ENCODE measurements around the gene BEGAIN. TPM values are rescaled to one million over a fixed set of nuclear protein-coding genes. Genes with fewer than 3 reads are reported as not detected.

Gene BEGAIN
- total and polyA plus RNA-seq, 10 donors: 1.8 to 10.0 (median 5.6) TPM

GRCh38 chr14:100591453-100592371 lies 4.5 kb upstream of the BEGAIN start:
- no peak for TF ChIP-seq CTCF (IDR thresholded peaks at IDR 0.05 in 8 of 11, conservative IDR thresholded peaks at IDR 0.05 in 3 of 11)
- no peak for TF ChIP-seq POLR2AphosphoS5 (IDR thresholded peaks at IDR 0.05)
- no peak for TF ChIP-seq POLR2A (IDR thresholded peaks at IDR 0.05)
- Histone ChIP-seq H3K9me3 (no peaks in the 10 kb centered on the region), H3K27me3 (replicated peaks in 1 of 7) (peaks cover 0 to 67% (median 13%) of the 10 kb centered on the region in 7 donors), H3K4me1 (peaks cover under 1 to 11% (median 5%) of the 10 kb centered on the region in 6 donors), H3K4me3 (no peak overlapping the region), H3K27ac (no peak overlapping the region), H3K36me3 (no peaks in the 10 kb centered on the region)
- intact Hi-C loops (cut with DNase I; ENCODE audit: low total_unique reads): no loop called here
- 85 to 95% (median 87%) methylated on average over 12 to 16 of the region's 16 CpGs for WGBS, 5 donors
- peak; percentile 61 for DNase-seq

GRCh38 chr14:100590726-100591452 lies 3.7 kb upstream of the BEGAIN start:
- Histone ChIP-seq H3K4me3 (no peak overlapping the region), H3K27ac (no peak overlapping the region), H3K4me1 (peaks cover 6 to 19% (median 13%) of the 10 kb centered on the region in 6 donors), H3K27me3 (replicated peaks in 1 of 7) (peaks cover 0 to 75% (median 21%) of the 10 kb centered on the region in 7 donors), H3K9me3 (no peaks in the 10 kb centered on the region), H3K36me3 (no peaks in the 10 kb centered on the region)
- 89 to 96% (median 92%) methylated on average over 12 to 14 of the region's 14 CpGs for WGBS, 5 donors
- TF ChIP-seq POLR2A (IDR thresholded peaks at IDR 0.05) (no peak), CTCF (IDR thresholded peaks at IDR 0.05 in 8 of 11, conservative IDR thresholded peaks at IDR 0.05 in 3 of 11) (no peak), POLR2AphosphoS5 (IDR thresholded peaks at IDR 0.05) (no peak)
- intact Hi-C loops (cut with DNase I; ENCODE audit: low total_unique reads): no loop called here
- DNase-seq: peak; percentile 47

- Histone ChIP-seq H3K4me1 (peaks cover 6 to 21% (median 14%) of the 10 kb centered on the region in 6 donors), H3K27ac (no peak overlapping the region), H3K27me3 (replicated peaks in 1 of 7) (peaks cover 0 to 78% (median 26%) of the 10 kb centered on the region in 7 donors), H3K4me3 (no peak overlapping the region), H3K36me3 (no peaks in the 10 kb centered on the region), H3K9me3 (no peaks in the 10 kb centered on the region)
- TF ChIP-seq CTCF (IDR thresholded peaks at IDR 0.05 in 8 of 11, conservative IDR thresholded peaks at IDR 0.05 in 3 of 11): no peak
- TF ChIP-seq POLR2A (IDR thresholded peaks at IDR 0.05): no peak
- no peak for TF ChIP-seq POLR2AphosphoS5 (IDR thresholded peaks at IDR 0.05)
- 85 to 91% (median 88%) methylated on average over 8 of the region's 8 CpGs for WGBS, 5 donors
- peak; percentile 39 for DNase-seq
- intact Hi-C loops (cut with DNase I; ENCODE audit: low total_unique reads): no loop called here
These were observed 2.7 kb upstream of the BEGAIN start for GRCh38 chr14:100589760-100590469.

Data from spleen (tissue), 11 donors.